ENCODE data around the gene TCTN1.
"Not testable (repeated sequence)": the region's sequence is repeated elsewhere in the genome, so short reads cannot be mapped to it uniquely, and the experiment has no call there.

TCTN1 gene

DNA sequence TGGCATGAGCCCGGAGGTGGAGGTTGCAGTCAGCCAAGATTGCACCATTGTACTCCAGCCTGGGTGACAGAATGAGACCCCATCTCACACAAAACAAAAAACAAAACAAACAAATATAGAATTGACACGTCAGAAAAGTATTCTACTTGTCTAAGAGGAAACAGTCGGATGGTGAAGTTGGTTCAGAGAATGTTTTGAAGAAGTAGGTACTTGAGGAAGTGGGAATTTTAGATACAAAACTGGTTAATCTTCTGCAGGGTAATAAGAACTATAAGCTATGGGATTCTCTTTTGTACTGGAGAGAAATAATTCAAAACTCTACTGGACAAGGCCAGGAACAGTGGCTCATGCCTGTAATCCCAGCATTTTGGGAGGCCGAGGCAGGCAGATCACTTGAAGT lies 14.6 kb upstream of the TCTN1 start:
- TF ChIP-seq EZH2 (IDR thresholded peaks at IDR 0.05; ENCODE audit: borderline replicate concordance, low read depth, low read length, severe bottlenecking) (no peak), CTCF (IDR thresholded peaks at IDR 0.05; ENCODE audit: borderline replicate concordance, extremely low read depth, low read length, poor library complexity, severe bottlenecking) (no peak)
- Histone ChIP-seq H3K36me3 (ENCODE audit: insufficient read depth, low read length) (no peaks in the 10 kb centered on the region), H3K4me2 (ENCODE audit: insufficient read depth, low read length) (no peak overlapping the region), H3K4me3 (ENCODE audit: low read depth in 1 of 2, low read length in 2 of 2) (no peak overlapping the region), H4K20me1 (ENCODE audit: insufficient read depth, low read length) (no peaks in the 10 kb centered on the region), H3K27me3 (ENCODE audit: insufficient read depth, low read length, poor library complexity) (no peaks in the 10 kb centered on the region), H3K9me3 (ENCODE audit: insufficient read depth, low read length, severe bottlenecking) (no peaks in the 10 kb centered on the region), H3K4me1 (ENCODE audit: insufficient read depth, low read length) (peaks cover 3% of the 10 kb centered on the region; the same call in 1 of the 2 replicates), H3K27ac (ENCODE audit: low read length) (no peak overlapping the region), H2AFZ (ENCODE audit: low read depth, low read length) (no peak overlapping the region), H3K79me2 (ENCODE audit: insufficient read depth, low read length) (no peaks in the 10 kb centered on the region), H3K9ac (ENCODE audit: low read depth, low read length) (no peak overlapping the region)
- no peak for DNase-seq
- no peak for ATAC-seq (ENCODE audit: insufficient read depth, low read depth)

- Histone ChIP-seq H3K79me2 (ENCODE audit: insufficient read depth, low read length) (no peaks in the 10 kb centered on the region), H3K36me3 (ENCODE audit: insufficient read depth, low read length) (no peaks in the 10 kb centered on the region), H3K4me1 (ENCODE audit: insufficient read depth, low read length) (peaks cover 3% of the 10 kb centered on the region; the same call in 1 of the 2 replicates), H3K27ac (ENCODE audit: low read length) (no peak overlapping the region), H3K27me3 (ENCODE audit: insufficient read depth, low read length, poor library complexity) (no peaks in the 10 kb centered on the region), H3K9ac (ENCODE audit: low read depth, low read length) (no peak overlapping the region), H2AFZ (ENCODE audit: low read depth, low read length) (no peak overlapping the region), H3K9me3 (ENCODE audit: insufficient read depth, low read length, severe bottlenecking) (no peaks in the 10 kb centered on the region), H4K20me1 (ENCODE audit: insufficient read depth, low read length) (no peaks in the 10 kb centered on the region), H3K4me3 (ENCODE audit: low read depth in 1 of 2, low read length in 2 of 2) (no peak overlapping the region), H3K4me2 (ENCODE audit: insufficient read depth, low read length) (no peak overlapping the region)
- peak; percentile 32; the same call in 1 of the 3 replicates for ATAC-seq (ENCODE audit: insufficient read depth, low read depth)
- TF ChIP-seq CTCF (IDR thresholded peaks at IDR 0.05; ENCODE audit: borderline replicate concordance, extremely low read depth, low read length, poor library complexity, severe bottlenecking) (peak; percentile 54), EZH2 (IDR thresholded peaks at IDR 0.05; ENCODE audit: borderline replicate concordance, low read depth, low read length, severe bottlenecking) (no peak)
- no peak for DNase-seq
Measured at GRCh38 chr12:110600254-110600653, 13.7 kb upstream of the TCTN1 start.

- not testable (repeated sequence) for H4K20me1 ChIP-seq (ENCODE audit: insufficient read depth, low read length); H3K27ac ChIP-seq (ENCODE audit: low read length); H3K4me2 ChIP-seq (ENCODE audit: insufficient read depth, low read length); H3K27me3 ChIP-seq (ENCODE audit: insufficient read depth, low read length, poor library complexity); H3K9ac ChIP-seq (ENCODE audit: low read depth, low read length); H3K36me3 ChIP-seq (ENCODE audit: insufficient read depth, low read length); H3K79me2 ChIP-seq (ENCODE audit: insufficient read depth, low read length); H3K4me3 ChIP-seq (ENCODE audit: low read depth in 1 of 2, low read length in 2 of 2); H3K9me3 ChIP-seq (ENCODE audit: insufficient read depth, low read length, severe bottlenecking)
- DNase-seq, result peak; percentile 55
- Histone ChIP-seq H2AFZ (ENCODE audit: low read depth, low read length) (peak overlapping the region; percentile 73), H3K4me1 (ENCODE audit: insufficient read depth, low read length) (peaks cover 13% of the 10 kb centered on the region)
- peak; percentile 90 for ATAC-seq (ENCODE audit: insufficient read depth, low read depth)
- peak; percentile 93 for TF ChIP-seq CTCF (IDR thresholded peaks at IDR 0.05; ENCODE audit: borderline replicate concordance, extremely low read depth, low read length, poor library complexity, severe bottlenecking)
Measured at GRCh38 chr12:110602085-110602814, 11.7 kb upstream of the TCTN1 start.
